ENCODE measurements around the gene TECTA. TPM values are rescaled to one million over a fixed set of nuclear protein-coding genes. Genes with fewer than 3 reads are reported as not detected.

TECTA gene
- total and polyA plus RNA-seq, 2 of the 8 experiments (the other 6 are each of a cell fraction or from before 2014, with no cell fraction given) = 0.59 to 1.0 TPM

DNA sequence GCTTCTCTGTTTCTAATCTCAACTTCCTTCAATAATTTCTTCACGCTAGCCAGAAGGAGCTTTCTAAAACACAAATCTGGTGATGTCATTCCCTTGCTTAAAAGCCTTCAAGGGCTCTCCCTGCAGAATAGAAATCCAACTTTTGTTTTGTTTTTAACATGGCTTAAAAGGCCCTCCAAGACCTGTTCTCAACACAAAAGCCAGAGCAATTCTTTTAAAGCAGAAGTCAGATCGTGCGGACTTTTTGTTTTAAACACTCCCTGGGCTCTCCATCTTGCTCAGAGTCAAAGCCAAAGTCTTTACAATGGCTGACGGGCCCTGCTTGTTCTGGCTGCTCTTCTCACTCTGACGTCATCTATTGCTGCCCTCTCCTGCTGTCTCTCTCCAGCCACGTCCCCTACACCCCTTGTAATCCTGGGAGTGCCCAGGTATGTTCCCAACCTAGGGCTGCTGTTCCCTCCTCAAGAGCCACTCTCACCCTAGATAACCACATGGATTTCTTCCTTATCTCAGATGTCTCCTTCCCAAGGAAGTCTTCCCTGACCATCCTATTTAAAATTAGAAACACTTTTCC lies 22.5 kb downstream of the TECTA start (continued):
- TF ChIP-seq, protein P1, sequence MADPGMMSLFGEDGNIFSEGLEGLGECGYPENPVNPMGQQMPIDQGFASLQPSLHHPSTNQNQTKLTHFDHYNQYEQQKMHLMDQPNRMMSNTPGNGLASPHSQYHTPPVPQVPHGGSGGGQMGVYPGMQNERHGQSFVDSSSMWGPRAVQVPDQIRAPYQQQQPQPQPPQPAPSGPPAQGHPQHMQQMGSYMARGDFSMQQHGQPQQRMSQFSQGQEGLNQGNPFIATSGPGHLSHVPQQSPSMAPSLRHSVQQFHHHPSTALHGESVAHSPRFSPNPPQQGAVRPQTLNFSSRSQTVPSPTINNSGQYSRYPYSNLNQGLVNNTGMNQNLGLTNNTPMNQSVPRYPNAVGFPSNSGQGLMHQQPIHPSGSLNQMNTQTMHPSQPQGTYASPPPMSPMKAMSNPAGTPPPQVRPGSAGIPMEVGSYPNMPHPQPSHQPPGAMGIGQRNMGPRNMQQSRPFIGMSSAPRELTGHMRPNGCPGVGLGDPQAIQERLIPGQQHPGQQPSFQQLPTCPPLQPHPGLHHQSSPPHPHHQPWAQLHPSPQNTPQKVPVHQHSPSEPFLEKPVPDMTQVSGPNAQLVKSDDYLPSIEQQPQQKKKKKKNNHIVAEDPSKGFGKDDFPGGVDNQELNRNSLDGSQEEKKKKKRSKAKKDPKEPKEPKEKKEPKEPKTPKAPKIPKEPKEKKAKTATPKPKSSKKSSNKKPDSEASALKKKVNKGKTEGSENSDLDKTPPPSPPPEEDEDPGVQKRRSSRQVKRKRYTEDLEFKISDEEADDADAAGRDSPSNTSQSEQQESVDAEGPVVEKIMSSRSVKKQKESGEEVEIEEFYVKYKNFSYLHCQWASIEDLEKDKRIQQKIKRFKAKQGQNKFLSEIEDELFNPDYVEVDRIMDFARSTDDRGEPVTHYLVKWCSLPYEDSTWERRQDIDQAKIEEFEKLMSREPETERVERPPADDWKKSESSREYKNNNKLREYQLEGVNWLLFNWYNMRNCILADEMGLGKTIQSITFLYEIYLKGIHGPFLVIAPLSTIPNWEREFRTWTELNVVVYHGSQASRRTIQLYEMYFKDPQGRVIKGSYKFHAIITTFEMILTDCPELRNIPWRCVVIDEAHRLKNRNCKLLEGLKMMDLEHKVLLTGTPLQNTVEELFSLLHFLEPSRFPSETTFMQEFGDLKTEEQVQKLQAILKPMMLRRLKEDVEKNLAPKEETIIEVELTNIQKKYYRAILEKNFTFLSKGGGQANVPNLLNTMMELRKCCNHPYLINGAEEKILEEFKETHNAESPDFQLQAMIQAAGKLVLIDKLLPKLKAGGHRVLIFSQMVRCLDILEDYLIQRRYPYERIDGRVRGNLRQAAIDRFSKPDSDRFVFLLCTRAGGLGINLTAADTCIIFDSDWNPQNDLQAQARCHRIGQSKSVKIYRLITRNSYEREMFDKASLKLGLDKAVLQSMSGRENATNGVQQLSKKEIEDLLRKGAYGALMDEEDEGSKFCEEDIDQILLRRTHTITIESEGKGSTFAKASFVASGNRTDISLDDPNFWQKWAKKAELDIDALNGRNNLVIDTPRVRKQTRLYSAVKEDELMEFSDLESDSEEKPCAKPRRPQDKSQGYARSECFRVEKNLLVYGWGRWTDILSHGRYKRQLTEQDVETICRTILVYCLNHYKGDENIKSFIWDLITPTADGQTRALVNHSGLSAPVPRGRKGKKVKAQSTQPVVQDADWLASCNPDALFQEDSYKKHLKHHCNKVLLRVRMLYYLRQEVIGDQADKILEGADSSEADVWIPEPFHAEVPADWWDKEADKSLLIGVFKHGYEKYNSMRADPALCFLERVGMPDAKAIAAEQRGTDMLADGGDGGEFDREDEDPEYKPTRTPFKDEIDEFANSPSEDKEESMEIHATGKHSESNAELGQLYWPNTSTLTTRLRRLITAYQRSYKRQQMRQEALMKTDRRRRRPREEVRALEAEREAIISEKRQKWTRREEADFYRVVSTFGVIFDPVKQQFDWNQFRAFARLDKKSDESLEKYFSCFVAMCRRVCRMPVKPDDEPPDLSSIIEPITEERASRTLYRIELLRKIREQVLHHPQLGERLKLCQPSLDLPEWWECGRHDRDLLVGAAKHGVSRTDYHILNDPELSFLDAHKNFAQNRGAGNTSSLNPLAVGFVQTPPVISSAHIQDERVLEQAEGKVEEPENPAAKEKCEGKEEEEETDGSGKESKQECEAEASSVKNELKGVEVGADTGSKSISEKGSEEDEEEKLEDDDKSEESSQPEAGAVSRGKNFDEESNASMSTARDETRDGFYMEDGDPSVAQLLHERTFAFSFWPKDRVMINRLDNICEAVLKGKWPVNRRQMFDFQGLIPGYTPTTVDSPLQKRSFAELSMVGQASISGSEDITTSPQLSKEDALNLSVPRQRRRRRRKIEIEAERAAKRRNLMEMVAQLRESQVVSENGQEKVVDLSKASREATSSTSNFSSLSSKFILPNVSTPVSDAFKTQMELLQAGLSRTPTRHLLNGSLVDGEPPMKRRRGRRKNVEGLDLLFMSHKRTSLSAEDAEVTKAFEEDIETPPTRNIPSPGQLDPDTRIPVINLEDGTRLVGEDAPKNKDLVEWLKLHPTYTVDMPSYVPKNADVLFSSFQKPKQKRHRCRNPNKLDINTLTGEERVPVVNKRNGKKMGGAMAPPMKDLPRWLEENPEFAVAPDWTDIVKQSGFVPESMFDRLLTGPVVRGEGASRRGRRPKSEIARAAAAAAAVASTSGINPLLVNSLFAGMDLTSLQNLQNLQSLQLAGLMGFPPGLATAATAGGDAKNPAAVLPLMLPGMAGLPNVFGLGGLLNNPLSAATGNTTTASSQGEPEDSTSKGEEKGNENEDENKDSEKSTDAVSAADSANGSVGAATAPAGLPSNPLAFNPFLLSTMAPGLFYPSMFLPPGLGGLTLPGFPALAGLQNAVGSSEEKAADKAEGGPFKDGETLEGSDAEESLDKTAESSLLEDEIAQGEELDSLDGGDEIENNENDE (IDR thresholded peaks at IDR 0.05; ENCODE audit: insufficient replicate concordance, low read length) = no peak
- no peak for TF ChIP-seq HDAC2 (IDR thresholded peaks at IDR 0.05; ENCODE audit: borderline replicate concordance in 1 of 2, low read depth in 2 of 2, low read length in 2 of 2)
- no peak for TF ChIP-seq EZH2 (IDR thresholded peaks at IDR 0.05; ENCODE audit: low read depth, low read length, severe bottlenecking)
- no peak for TF ChIP-seq CREB1 (IDR thresholded peaks at IDR 0.05)
- TF ChIP-seq, protein P2, sequence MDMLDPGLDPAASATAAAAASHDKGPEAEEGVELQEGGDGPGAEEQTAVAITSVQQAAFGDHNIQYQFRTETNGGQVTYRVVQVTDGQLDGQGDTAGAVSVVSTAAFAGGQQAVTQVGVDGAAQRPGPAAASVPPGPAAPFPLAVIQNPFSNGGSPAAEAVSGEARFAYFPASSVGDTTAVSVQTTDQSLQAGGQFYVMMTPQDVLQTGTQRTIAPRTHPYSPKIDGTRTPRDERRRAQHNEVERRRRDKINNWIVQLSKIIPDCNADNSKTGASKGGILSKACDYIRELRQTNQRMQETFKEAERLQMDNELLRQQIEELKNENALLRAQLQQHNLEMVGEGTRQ (IDR thresholded peaks at IDR 0.05; ENCODE audit: low read length) = no peak
- no peak for TF ChIP-seq TEAD4 (IDR thresholded peaks at IDR 0.05; ENCODE audit: low read depth, low read length)

Measured in H1 (cell line).